Measurements from ENCODE around the gene RCN1.

Gene RCN1

DNA sequence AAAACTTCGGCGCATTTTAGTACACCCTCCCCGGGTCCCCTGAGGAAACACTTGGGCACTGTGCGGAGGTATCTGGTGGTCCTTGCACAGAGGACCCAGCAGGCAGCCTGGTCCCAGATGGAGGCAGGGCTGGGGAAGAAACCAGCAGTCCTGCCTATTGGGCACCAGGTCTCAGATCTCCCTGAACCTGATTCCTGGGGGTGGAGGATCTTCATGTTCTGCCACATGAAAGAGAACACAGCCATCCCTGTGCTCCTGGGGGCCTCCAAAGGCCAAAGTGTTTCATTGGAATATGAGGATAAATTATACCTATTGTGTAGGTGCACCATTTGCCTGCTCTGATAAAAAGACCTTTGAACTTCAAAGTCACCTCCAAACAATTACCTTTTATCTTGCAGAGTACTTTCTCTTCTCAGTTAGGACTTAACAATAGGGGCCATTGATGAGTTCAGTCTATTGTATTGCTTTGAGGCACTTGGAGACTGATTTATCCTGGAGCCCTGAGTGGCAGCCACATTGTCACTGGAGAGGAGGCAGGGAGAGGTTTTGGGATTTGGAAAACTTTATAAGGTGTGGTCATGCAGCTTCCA lies 1.8 kb downstream of the RCN1 start:
- no peak for DNase-seq (ENCODE audit: low read depth in 1 of 2, low spot score in 1 of 2)
- Histone ChIP-seq H3K27ac (replicated peaks) (no peak overlapping the region), H3K4me3 (replicated peaks; ENCODE audit: insufficient read depth, low read length) (no peak overlapping the region), H3K27me3 (ENCODE audit: insufficient read depth, poor library complexity, severe bottlenecking) (peaks cover 20% of the 10 kb centered on the region)
- TF ChIP-seq POLR2AphosphoS5 (IDR thresholded peaks at IDR 0.05; ENCODE audit: low read depth) (no peak), SPI1 (IDR thresholded peaks at IDR 0.05; ENCODE audit: borderline replicate concordance, low read depth) (no peak)

DNA sequence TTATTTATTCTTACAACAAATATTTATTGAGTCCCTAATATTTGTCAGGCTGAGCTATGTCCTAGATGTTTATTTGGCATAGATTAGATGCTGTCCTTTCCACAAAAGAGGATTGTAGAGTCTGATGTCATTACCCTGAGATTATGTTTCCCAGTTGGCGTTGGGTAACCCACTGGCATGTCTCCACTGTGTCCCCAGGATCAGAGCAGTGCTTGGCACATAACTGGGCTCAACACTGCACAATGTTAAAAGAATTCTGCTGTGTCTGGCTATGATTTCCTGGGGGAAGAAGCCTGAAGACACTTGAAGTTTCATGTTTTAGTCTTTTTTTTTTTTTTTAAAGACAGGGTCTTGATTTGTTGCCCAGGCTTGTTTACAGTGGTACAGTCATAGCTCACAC lies 4.0 kb downstream of the RCN1 start:
- Histone ChIP-seq H3K27ac (replicated peaks) (no peak overlapping the region), H3K4me3 (replicated peaks; ENCODE audit: insufficient read depth, low read length) (no peak overlapping the region), H3K27me3 (ENCODE audit: insufficient read depth, poor library complexity, severe bottlenecking) (peaks cover 15% of the 10 kb centered on the region)
- TF ChIP-seq POLR2AphosphoS5 (IDR thresholded peaks at IDR 0.05; ENCODE audit: low read depth) (no peak), SPI1 (IDR thresholded peaks at IDR 0.05; ENCODE audit: borderline replicate concordance, low read depth) (no peak), GABPA (IDR thresholded peaks at IDR 0.05; ENCODE audit: low read depth) (no peak)
- TF ChIP-seq, protein P1, sequence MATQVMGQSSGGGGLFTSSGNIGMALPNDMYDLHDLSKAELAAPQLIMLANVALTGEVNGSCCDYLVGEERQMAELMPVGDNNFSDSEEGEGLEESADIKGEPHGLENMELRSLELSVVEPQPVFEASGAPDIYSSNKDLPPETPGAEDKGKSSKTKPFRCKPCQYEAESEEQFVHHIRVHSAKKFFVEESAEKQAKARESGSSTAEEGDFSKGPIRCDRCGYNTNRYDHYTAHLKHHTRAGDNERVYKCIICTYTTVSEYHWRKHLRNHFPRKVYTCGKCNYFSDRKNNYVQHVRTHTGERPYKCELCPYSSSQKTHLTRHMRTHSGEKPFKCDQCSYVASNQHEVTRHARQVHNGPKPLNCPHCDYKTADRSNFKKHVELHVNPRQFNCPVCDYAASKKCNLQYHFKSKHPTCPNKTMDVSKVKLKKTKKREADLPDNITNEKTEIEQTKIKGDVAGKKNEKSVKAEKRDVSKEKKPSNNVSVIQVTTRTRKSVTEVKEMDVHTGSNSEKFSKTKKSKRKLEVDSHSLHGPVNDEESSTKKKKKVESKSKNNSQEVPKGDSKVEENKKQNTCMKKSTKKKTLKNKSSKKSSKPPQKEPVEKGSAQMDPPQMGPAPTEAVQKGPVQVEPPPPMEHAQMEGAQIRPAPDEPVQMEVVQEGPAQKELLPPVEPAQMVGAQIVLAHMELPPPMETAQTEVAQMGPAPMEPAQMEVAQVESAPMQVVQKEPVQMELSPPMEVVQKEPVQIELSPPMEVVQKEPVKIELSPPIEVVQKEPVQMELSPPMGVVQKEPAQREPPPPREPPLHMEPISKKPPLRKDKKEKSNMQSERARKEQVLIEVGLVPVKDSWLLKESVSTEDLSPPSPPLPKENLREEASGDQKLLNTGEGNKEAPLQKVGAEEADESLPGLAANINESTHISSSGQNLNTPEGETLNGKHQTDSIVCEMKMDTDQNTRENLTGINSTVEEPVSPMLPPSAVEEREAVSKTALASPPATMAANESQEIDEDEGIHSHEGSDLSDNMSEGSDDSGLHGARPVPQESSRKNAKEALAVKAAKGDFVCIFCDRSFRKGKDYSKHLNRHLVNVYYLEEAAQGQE (IDR thresholded peaks at IDR 0.05; ENCODE audit: insufficient replicate concordance, low read depth): no peak
- TF ChIP-seq, protein P2, sequence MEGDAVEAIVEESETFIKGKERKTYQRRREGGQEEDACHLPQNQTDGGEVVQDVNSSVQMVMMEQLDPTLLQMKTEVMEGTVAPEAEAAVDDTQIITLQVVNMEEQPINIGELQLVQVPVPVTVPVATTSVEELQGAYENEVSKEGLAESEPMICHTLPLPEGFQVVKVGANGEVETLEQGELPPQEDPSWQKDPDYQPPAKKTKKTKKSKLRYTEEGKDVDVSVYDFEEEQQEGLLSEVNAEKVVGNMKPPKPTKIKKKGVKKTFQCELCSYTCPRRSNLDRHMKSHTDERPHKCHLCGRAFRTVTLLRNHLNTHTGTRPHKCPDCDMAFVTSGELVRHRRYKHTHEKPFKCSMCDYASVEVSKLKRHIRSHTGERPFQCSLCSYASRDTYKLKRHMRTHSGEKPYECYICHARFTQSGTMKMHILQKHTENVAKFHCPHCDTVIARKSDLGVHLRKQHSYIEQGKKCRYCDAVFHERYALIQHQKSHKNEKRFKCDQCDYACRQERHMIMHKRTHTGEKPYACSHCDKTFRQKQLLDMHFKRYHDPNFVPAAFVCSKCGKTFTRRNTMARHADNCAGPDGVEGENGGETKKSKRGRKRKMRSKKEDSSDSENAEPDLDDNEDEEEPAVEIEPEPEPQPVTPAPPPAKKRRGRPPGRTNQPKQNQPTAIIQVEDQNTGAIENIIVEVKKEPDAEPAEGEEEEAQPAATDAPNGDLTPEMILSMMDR (IDR thresholded peaks at IDR 0.05; ENCODE audit: insufficient read depth, low read length): no peak
- no peak for DNase-seq (ENCODE audit: low read depth in 1 of 2, low spot score in 1 of 2)

DNA sequence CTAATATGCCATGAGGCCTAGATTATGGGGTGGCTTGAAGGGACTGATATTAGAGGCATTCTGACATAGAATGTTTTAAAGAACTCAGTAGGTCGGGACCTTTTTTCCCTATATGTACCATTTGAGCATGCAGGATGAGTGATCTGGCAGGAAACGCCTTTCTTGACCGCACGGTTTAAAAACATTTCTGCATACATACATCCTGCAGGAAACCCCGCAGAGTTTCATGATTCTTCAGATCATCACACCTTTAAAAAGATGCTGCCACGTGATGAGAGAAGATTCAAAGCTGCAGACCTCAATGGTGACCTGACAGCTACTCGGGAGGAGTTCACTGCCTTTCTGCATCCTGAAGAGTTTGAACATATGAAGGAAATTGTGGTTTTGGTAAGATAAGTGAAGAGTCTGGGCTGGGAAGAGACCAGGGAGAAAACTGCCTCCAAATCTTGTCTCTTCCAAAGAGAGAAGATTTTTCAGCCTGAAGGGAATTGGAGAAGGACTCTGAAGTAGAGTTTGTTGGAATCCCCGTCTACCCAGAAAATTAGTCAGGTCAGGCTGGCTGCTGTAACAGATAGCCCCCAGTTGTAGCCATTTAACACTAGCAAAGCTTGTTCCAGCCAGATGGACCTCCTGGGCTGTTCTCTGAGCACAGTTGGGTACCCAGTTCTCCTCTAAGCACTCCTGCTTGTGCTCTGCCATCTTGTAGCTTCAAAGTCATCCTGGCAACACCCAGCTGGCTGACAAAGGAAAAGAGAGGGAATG lies 7.4 kb downstream of the RCN1 start:
- no peak overlapping the region for H3K4me3 ChIP-seq (replicated peaks; ENCODE audit: insufficient read depth, low read length)
- no peaks in the 10 kb centered on the region for H3K27me3 ChIP-seq (ENCODE audit: insufficient read depth, poor library complexity, severe bottlenecking)
- no peak overlapping the region for H3K27ac ChIP-seq (replicated peaks)
- no peak for DNase-seq (ENCODE audit: low read depth in 1 of 2, low spot score in 1 of 2)
- TF ChIP-seq, protein P2 (IDR thresholded peaks at IDR 0.05; ENCODE audit: insufficient read depth, low read length): no peak
- TF ChIP-seq GABPA (IDR thresholded peaks at IDR 0.05; ENCODE audit: low read depth) (no peak), SPI1 (IDR thresholded peaks at IDR 0.05; ENCODE audit: borderline replicate concordance, low read depth) (no peak), POLR2AphosphoS5 (IDR thresholded peaks at IDR 0.05; ENCODE audit: low read depth) (no peak)
- TF ChIP-seq, protein P1 (IDR thresholded peaks at IDR 0.05; ENCODE audit: insufficient replicate concordance, low read depth): no peak

DNA sequence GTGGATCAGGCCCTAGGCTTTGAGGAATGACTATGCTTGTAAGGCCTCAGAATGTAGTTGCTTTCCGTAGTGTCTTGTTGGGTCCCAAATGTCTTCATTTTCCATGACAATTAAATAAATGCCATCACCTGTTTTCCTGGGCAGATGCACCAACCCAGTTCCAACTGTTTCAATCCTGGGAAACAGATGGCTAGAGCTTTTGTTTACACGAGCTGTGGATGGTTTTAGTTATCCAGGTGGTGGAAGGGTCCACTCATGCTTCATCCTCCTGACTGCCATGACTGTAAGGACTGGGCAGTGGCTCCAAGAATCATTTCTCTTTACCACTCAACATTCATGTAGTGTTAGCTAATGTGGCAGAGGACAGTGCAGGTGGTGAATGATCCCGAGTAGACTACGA lies 8.6 kb downstream of the RCN1 start:
- Histone ChIP-seq H3K27ac (replicated peaks) (no peak overlapping the region), H3K4me3 (replicated peaks; ENCODE audit: insufficient read depth, low read length) (no peak overlapping the region), H3K27me3 (ENCODE audit: insufficient read depth, poor library complexity, severe bottlenecking) (no peaks in the 10 kb centered on the region)
- no peak for DNase-seq (ENCODE audit: low read depth in 1 of 2, low spot score in 1 of 2)
- TF ChIP-seq SPI1 (IDR thresholded peaks at IDR 0.05; ENCODE audit: borderline replicate concordance, low read depth) (no peak), GABPA (IDR thresholded peaks at IDR 0.05; ENCODE audit: low read depth) (no peak), POLR2AphosphoS5 (IDR thresholded peaks at IDR 0.05; ENCODE audit: low read depth) (no peak)
- TF ChIP-seq, protein P2 (IDR thresholded peaks at IDR 0.05; ENCODE audit: insufficient read depth, low read length): no peak
- TF ChIP-seq, protein P1 (IDR thresholded peaks at IDR 0.05; ENCODE audit: insufficient replicate concordance, low read depth): no peak
